PC-9 (cell line): Measurements from ENCODE around the gene GPR142. TPM values are rescaled to one million over a fixed set of nuclear protein-coding genes. Genes with fewer than 3 reads are reported as not detected.

Experiments
- BruUV-seq: library from RNA; stranded (reverse); fragments of 400-500 nt; replicated peaks from 2 replicates; lab custom pipeline; 2021; lab: Mats Ljungman, UMichigan
- CTCF ChIA-PET: fragments of 300-600 bp; sonication (Branson Sonifier 250); formaldehyde crosslinking; loops from one replicate; lab custom pipeline; 2022; ENCODE audit warnings: antibody characterized with exemption; lab: Charles Lee
- POLR2A ChIA-PET: fragments of 300-600 bp; sonication (Branson Sonifier 250); formaldehyde crosslinking; loops from one replicate; lab custom pipeline; 2022; ENCODE audit warnings: antibody characterized with exemption; ENCODE audit not compliant: unreplicated experiment; lab: Charles Lee
- DNase-seq, 2 experiments: peaks; one replicate each; pipeline versions ENCODE4 v3.0.0 to v3.0.0-alpha.2; 2015 to 2022; ENCODE audit warnings: mixed read lengths in 1 of 2
- H2AFZ ChIP-seq: fragments of 200-600 bp; sonication (generic); 2 replicates; pipeline ENCODE4 v1.8.1; 2017; ENCODE audit warnings: antibody characterized with exemption
- H3F3A ChIP-seq: fragments of 200-600 bp; sonication (generic); 2 replicates; pipeline ENCODE4 v1.8.1; 2017; ENCODE audit warnings: antibody characterized with exemption, mild to moderate bottlenecking, low read depth; ENCODE audit not compliant: insufficient read depth
- H3K27ac ChIP-seq: fragments of 200-600 bp; sonication (generic); 2 replicates; pipeline ENCODE4 v1.6.1; 2016; ENCODE audit warnings: mixed run types
- H3K27me3 ChIP-seq: fragments of 200-600 bp; sonication (generic); 2 replicates; pipeline ENCODE4 v1.6.1; 2016; ENCODE audit warnings: low read depth, mixed run types; ENCODE audit not compliant: insufficient read depth
- H3K36me3 ChIP-seq: fragments of 200-600 bp; sonication (generic); 2 replicates; pipeline ENCODE4 v1.6.1; 2016; ENCODE audit warnings: low read depth, mixed run types
- H3K4me1 ChIP-seq: fragments of 200-600 bp; sonication (generic); replicated peaks from 2 replicates; pipeline ENCODE4 v1.6.1; 2016; ENCODE audit warnings: mixed run types; ENCODE audit not compliant: insufficient read depth
- H3K4me2 ChIP-seq: fragments of 200-600 bp; sonication (generic); 2 replicates; pipeline ENCODE4 v1.6.1; 2017; ENCODE audit warnings: mixed run types
- H3K4me3 ChIP-seq: fragments of 200-600 bp; sonication (generic); 2 replicates; pipeline ENCODE4 v1.6.1; 2016; ENCODE audit warnings: mixed run types
- H3K79me2 ChIP-seq: fragments of 200-600 bp; sonication (generic); 2 replicates; pipeline ENCODE4 v1.6.1; 2017; ENCODE audit warnings: low read depth, mixed run types
- H3K9me2 ChIP-seq: fragments of 200-600 bp; sonication (generic); 2 replicates; pipeline ENCODE4 v1.8.1; 2017; ENCODE audit warnings: mild to moderate bottlenecking; ENCODE audit not compliant: insufficient read depth
- H3K9me3 ChIP-seq: fragments of 200-600 bp; sonication (generic); 2 replicates; pipeline ENCODE4 v1.8.1; 2016; ENCODE audit warnings: low read depth; ENCODE audit not compliant: insufficient read depth
- H4K20me1 ChIP-seq: fragments of 200-600 bp; sonication (generic); 2 replicates; pipeline ENCODE4 v1.8.1; 2017; ENCODE audit not compliant: insufficient read depth
- CTCF ChIP-seq: fragments of 200-600 bp; sonication (generic); conservative IDR thresholded peaks from 2 replicates; pipeline ENCODE4 v1.6.1; 2017; ENCODE audit warnings: mixed run types, antibody characterized with exemption, mild to moderate bottlenecking, moderate library complexity
- EZH2 ChIP-seq: fragments of 200-600 bp; sonication (generic); IDR thresholded peaks from 2 replicates; pipeline ENCODE4 v1.8.0; 2017; ENCODE audit warnings: antibody characterized with exemption, low read depth
- intact Hi-C: fragments of 100-400 bp; cut with micrococcal nuclease; formaldehyde crosslinking; loops from one replicate; pipeline ENCODE4 v1.10.0; 2022; ENCODE audit not compliant: unreplicated experiment
- total RNA-seq: library from RNA; stranded (reverse); gene quantifications from 2 replicates; pipeline ENCODE4 v1.2.3, GENCODE V29; 2021

The GPR142 gene
- total RNA-seq, 1 experiment from 2014 or later: not detected

GRCh38 chr17:74407384-74407783 is 40.1 kb downstream of the GPR142 start:
- H3K36me3 ChIP-seq: no peaks in the 10 kb centered on the region
- no peaks in the 10 kb centered on the region for H3K9me3 ChIP-seq
- no peak overlapping the region for H3K27ac ChIP-seq
- no peaks in the 10 kb centered on the region for H3K4me1 ChIP-seq
- no TSS peak for BruUV-seq
- no peaks in the 10 kb centered on the region for H3K79me2 ChIP-seq
- intact Hi-C loops: no loop called here
- no peaks in the 10 kb centered on the region for H4K20me1 ChIP-seq
- no peaks in the 10 kb centered on the region for H3K9me2 ChIP-seq
- TF ChIP-seq CTCF (no peak), EZH2 (no peak)
- ChIA-PET CTCF (no interaction called here), POLR2A (no interaction called here)
- no peak overlapping the region for H3K4me3 ChIP-seq
- H3K27me3 ChIP-seq: no peaks in the 10 kb centered on the region
- H3F3A ChIP-seq: no peaks in the 10 kb centered on the region
- H3K4me2 ChIP-seq: no peak overlapping the region
- no peak for DNase-seq
- H2AFZ ChIP-seq: no peak overlapping the region

GRCh38 chr17:74408262-74408661 is 41.0 kb downstream of the GPR142 start:
- H3K79me2 ChIP-seq: no peaks in the 10 kb centered on the region
- no peaks in the 10 kb centered on the region for H3F3A ChIP-seq
- H3K9me3 ChIP-seq: no peaks in the 10 kb centered on the region
- BruUV-seq: no TSS peak
- no peak overlapping the region for H2AFZ ChIP-seq
- H3K9me2 ChIP-seq: no peaks in the 10 kb centered on the region
- no peaks in the 10 kb centered on the region for H3K27me3 ChIP-seq
- H4K20me1 ChIP-seq: no peaks in the 10 kb centered on the region
- intact Hi-C loops: loop anchor here (1.0 kb wide), 1 partner anchor 49 kb away; no protein-coding TSS in a partner anchor
- no peak overlapping the region for H3K4me2 ChIP-seq
- H3K27ac ChIP-seq: no peak overlapping the region
- no peak overlapping the region for H3K4me3 ChIP-seq
- no peaks in the 10 kb centered on the region for H3K36me3 ChIP-seq
- ChIA-PET POLR2A (no interaction called here), CTCF (interaction anchor here (0.6 to 0.8 kb wide), 4 partner anchors 13 to 487 kb away, joined by 3 to 19 read pairs (median 6); no protein-coding TSS in a partner anchor)
- peak; percentile 25 to 36 for DNase-seq
- no peak for TF ChIP-seq EZH2
- TF ChIP-seq CTCF: 0 out of 2 replicates have a peak, but pooled peaks have one; percentile 32
- no peaks in the 10 kb centered on the region for H3K4me1 ChIP-seq

- no peak overlapping the region for H3K4me3 ChIP-seq
- POLR2A ChIA-PET: no interaction called here
- DNase-seq: no peak
- no peaks in the 10 kb centered on the region for H3K4me1 ChIP-seq
- no peak overlapping the region for H3K27ac ChIP-seq
- no peaks in the 10 kb centered on the region for H3K36me3 ChIP-seq
- H3F3A ChIP-seq: no peaks in the 10 kb centered on the region
- H3K9me2 ChIP-seq: no peaks in the 10 kb centered on the region
- intact Hi-C loops: loop anchor here (1.0 kb wide), 1 partner anchor 48 kb away; no protein-coding TSS in a partner anchor
- no peak overlapping the region for H2AFZ ChIP-seq
- no peak overlapping the region for H3K4me2 ChIP-seq
- no peaks in the 10 kb centered on the region for H3K79me2 ChIP-seq
- H4K20me1 ChIP-seq: no peaks in the 10 kb centered on the region
- H3K9me3 ChIP-seq: no peaks in the 10 kb centered on the region
- no TSS peak for BruUV-seq
- CTCF ChIA-PET: interaction anchor here (0.6 kb wide), 1 partner anchor 125 kb away, joined by 3 read pairs; no protein-coding TSS in a partner anchor
- no peak for TF ChIP-seq EZH2
- no peak for TF ChIP-seq CTCF
- H3K27me3 ChIP-seq: no peaks in the 10 kb centered on the region
Observed at GRCh38 chr17:74408815-74409214, 41.5 kb downstream of the GPR142 start.
